HCT116 (cell line): ENCODE measurements around the gene MN1.

ENCODE experiments used
- CEBPB ChIP-seq: IDR thresholded peaks from 2 replicates; pipeline ENCODE4 v1.6.1; 2012; ENCODE audit warnings: low read depth
- CTCF ChIP-seq, 3 experiments: fragments of 200-600 bp in 1 of 3; sonication (generic) in 1 of 3; IDR thresholded peaks in 2 of 3; conservative IDR thresholded peaks in 1 of 3; 2 replicates each; pipeline ENCODE4 v1.5.1; 2012 to 2017; ENCODE audit warnings: low read depth in 2 of 3, low read length in 2 of 3, antibody characterized with exemption in 1 of 3, borderline replicate concordance in 1 of 3, control low read depth in 1 of 3, mild to moderate bottlenecking in 1 of 3, mixed read lengths in 1 of 3, mixed run types in 1 of 3, moderate library complexity in 1 of 3; ENCODE audit not compliant: insufficient read depth in 1 of 3
- POLR2A ChIP-seq: IDR thresholded peaks from 2 replicates; pipeline ENCODE4 v1.7.0; 2011; ENCODE audit warnings: borderline replicate concordance; ENCODE audit not compliant: insufficient read depth, insufficient read length; ENCODE audit errors: extremely low read depth
- POLR2AphosphoS5 ChIP-seq: IDR thresholded peaks from 2 replicates; pipeline ENCODE4 v1.6.1; 2011; ENCODE audit warnings: mild to moderate bottlenecking, low read depth, low read length, moderate library complexity
- REST ChIP-seq: IDR thresholded peaks from 2 replicates; pipeline ENCODE4 v1.6.1; 2012; ENCODE audit warnings: low read depth
- SIN3A ChIP-seq: IDR thresholded peaks from 2 replicates; pipeline ENCODE4 v1.6.1; 2012; ENCODE audit warnings: low read depth

- TF ChIP-seq POLR2AphosphoS5: no peak
- TF ChIP-seq CTCF (IDR thresholded peaks at IDR 0.05 in 2 of 3, conservative IDR thresholded peaks at IDR 0.05 in 1 of 3; ENCODE audit: borderline replicate concordance in 1 of 3, insufficient read depth in 1 of 3, low read depth in 2 of 3, low read length in 2 of 3): no peak
- TF ChIP-seq REST: no peak
- no peak for TF ChIP-seq POLR2A
- no peak for TF ChIP-seq SIN3A
- no peak for TF ChIP-seq CEBPB
These were observed 33.4 kb downstream of the MN1 start for GRCh38 chr22:27768027-27768653.
